GM12875 (cell line): ENCODE data around the gene RNASET2.

Experiments
- H3K4me3 ChIP-seq: one replicate; pipeline ENCODE4 v1.5.1; 2011; ENCODE audit warnings: low read depth, low read length, control low read depth
- TF ChIP-seq, protein P1 (sequence below): IDR thresholded peaks from 2 replicates; pipeline ENCODE4 v1.5.1; 2011; ENCODE audit warnings: low read depth, mild to moderate bottlenecking, control low read depth, inconsistent platforms, low read length, moderate library complexity, borderline replicate concordance; ENCODE audit not compliant: insufficient read depth

The RNASET2 gene

DNA sequence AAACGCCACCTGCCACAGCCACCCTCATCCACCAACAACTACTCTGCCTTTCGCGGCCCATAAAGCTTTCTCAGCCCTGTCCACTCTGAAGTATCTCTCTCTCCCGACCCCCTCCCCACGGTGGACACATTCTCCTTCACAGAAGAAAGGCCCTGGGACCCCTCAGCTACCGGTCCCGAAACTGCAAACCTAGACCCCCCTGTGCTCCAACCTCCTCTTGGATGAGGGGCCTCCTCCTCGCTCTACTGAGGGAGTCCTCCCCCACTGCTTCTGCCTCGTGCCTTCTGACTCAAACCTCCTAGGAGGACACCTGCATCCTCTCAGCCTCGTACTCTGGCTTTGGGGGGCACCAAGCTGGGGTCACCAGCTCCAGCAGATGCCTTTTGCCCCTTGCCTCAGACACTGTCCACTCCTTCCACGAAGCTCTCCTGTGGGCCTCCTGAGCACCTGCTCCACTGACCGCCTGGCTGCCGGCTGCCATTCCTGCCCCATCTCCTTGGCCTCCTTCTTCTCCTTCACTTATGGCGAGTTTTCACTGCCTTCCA, 24.9 kb downstream of the RNASET2 start:
- no peak overlapping the region for H3K4me3 ChIP-seq
- TF ChIP-seq, protein P1, sequence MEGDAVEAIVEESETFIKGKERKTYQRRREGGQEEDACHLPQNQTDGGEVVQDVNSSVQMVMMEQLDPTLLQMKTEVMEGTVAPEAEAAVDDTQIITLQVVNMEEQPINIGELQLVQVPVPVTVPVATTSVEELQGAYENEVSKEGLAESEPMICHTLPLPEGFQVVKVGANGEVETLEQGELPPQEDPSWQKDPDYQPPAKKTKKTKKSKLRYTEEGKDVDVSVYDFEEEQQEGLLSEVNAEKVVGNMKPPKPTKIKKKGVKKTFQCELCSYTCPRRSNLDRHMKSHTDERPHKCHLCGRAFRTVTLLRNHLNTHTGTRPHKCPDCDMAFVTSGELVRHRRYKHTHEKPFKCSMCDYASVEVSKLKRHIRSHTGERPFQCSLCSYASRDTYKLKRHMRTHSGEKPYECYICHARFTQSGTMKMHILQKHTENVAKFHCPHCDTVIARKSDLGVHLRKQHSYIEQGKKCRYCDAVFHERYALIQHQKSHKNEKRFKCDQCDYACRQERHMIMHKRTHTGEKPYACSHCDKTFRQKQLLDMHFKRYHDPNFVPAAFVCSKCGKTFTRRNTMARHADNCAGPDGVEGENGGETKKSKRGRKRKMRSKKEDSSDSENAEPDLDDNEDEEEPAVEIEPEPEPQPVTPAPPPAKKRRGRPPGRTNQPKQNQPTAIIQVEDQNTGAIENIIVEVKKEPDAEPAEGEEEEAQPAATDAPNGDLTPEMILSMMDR = no peak

DNA sequence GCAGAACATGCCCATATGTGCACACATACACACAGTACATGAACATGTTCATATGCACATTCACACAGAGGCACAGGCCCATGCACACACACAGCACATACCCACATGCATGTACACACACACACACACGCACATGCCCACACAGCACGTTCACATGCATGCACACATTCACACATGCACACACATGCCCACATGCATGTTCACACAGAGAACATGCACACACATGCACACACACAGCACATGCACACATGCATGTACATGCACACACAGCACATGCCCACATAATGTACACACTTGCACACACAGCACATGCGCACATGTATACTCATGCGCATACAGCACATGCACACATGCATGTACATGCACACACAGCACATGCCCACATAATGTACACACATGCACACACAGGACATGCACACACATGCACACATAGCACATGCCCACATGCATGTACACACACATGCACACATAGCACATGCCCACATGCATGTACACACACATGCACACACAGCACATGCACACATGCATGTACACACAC, 25.9 kb downstream of the RNASET2 start:
- H3K4me3 ChIP-seq = no peak overlapping the region
- TF ChIP-seq, protein P1 = no peak

DNA sequence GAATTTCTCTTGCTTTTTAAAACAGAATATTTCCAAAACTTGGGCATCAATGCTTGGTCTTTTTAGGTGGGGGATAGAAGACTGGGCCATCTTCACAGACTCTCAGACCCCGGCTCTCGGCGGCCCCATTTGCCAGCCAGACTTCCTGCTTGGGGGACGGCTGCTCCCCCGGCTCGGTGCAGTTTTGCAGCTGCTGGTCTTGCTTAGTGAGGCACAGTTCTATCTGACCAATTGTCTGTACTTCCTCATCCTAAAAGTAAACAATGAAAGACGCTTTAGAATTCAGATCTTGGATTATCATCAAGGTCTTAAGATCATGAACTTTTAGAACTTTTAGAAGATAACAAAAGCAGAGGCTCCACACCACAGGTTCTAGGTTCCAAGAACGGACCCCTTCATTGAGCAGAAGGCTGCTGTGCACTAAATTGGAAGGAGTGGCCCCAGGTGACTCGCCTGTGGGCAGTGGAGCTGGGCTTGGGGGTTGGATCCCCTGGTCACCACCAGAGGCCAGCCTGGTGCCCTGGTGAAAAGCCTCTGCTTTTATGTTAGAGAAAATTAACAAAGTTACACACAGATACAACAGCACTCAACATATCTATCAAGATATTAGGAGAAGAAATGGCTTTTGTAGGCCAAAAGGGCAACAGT, 26.7 kb downstream of the RNASET2 start:
- TF ChIP-seq, protein P1 = no peak
- no peak overlapping the region for H3K4me3 ChIP-seq

DNA sequence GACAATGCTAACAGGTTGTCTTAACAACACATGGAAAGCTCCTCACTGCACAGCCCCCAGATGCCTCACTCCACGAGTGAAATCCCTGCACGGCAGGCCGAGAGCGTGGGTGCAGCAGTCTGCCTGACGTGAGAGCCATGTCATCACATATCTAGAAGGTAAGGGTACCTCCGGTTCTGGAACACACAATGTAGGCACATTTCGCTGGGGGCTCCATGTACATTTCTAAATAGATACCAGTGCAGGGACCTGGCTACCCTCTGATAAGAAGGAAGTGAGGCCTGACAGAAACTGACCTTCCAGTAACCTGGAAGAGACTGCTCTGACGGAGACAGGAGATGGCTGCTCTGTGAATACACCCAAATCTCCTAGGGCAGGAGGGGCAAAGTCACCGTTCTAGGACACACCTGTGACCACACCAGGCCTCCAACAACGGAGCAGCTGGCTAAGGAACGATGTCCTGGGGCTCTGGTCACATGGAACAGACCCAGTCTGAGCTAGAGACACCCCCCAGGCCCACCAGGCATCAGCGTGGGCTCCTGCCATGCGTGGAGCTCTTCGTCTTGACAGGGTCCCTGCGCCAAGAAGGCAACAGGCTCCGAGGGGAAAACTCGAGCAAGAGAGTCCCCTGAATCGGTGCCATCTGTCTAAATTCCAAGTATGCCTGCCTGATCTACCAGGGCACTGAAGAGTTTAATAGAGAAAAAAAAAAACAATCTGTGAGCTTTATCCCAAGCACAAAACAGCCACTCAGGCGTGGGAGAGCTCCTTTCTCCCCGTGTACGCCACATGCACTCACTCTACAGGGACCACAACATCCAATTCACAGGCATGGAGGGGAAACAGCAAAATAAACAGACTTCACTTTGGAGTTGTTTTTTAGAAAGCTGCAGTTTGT, 27.5 kb downstream of the RNASET2 start:
- TF ChIP-seq, protein P1 = no peak

DNA sequence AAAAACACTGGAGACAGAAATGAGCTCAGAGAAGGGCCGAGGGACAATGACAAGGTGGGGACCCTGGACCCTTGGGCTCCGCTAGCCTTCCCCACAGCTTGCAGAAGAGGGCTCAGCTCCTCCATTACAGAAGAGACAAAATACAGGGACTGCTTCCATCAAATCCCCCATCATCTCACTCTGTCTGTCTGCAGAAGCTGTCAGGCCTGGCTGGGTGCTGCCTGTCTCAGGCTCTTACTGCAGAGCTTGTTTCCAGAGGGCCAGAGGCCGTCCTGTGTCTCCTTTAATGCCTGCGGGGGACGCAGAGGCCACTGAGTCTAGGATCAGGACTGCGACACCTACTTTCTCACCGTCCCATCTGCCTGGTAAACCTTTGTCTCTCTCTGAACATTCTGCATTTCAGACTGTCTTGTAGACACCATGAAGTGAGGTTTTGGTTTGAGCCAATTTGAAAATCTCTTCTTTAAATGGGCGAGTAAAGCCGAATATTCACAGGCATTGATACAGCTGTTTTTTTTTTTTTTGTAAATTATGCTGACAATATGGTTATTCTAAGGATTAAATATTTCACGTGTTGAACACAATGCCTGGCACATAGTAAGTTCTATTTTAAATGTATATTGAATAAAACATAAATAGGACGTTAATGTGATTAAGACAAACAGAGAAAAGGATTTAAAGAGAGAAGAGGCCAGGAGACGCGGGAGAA, 28.3 kb downstream of the RNASET2 start:
- TF ChIP-seq, protein P1 = no peak
- H3K4me3 ChIP-seq = no peak overlapping the region

More for the DNA sequence above, 27.5 kb downstream of the RNASET2 start:
- no peak overlapping the region for H3K4me3 ChIP-seq

DNA sequence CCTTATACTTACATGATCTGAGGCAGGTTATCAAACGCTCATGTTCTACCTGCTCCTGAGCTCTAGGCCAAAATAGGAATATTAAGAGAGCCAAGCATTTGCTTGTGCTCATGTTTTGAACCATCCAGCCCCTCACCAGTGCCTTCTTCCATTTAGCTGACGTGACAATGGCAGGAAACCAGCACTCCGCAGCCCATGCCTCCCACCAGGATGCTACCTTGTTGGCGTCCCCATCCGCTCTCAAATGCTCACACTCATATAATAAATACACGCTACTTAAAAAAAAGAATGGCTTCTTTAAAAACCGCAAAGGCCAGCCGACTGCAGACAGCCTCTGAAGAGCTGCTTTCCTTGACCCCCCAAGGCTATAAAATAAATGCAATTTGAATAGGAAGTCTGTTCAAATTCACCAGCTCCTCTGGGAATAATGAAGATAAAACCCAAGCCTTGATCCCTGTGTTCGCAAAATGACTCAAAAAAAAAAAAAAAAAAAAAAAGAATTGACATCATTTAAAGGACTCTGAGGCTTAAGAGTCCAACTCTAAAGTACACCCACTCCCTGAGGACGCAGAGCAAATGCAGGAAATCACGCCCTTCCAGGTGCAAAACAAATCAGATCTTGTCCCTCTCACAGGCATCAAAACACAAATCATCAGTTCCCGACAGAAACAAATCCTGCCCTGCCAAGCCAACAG, 29.0 kb downstream of the RNASET2 start:
- H3K4me3 ChIP-seq = no peak overlapping the region
- TF ChIP-seq, protein P1 = no peak
